Pancreas (tissue), 10 donors: Measurements from ENCODE around the gene ZCCHC9. TPM values are rescaled to one million over a fixed set of nuclear protein-coding genes. Genes with fewer than 3 reads are reported as not detected.

Source experiments
- ATAC-seq, 4 donors: fragments of 200-7000 bp; cut with Tn5 transposase; one replicate each; pipeline versions ENCODE4 v1.8.0 to v1.9.1; 2020; ENCODE audit warnings: mild to moderate bottlenecking in 4 of 4, moderate library complexity in 4 of 4
- DNase-seq, 6 donors: peaks; one replicate each; pipeline ENCODE4 v3.0.0-alpha.2; 2020
- FAIRE-seq: peaks from 2 replicates; lab custom pipeline; 2012; peaks lifted over from hg19 to GRCh38; lab: Jason Lieb, UNC
- H3K27ac ChIP-seq, 4 donors: fragments of 200-600 bp; sonication (generic); 1 replicate in 3 of 4; 2 replicates in 1 of 4; pipeline versions ENCODE4 v1.5.0 to v1.8.0; 2020
- H3K27me3 ChIP-seq, 4 donors: fragments of 200-600 bp; one replicate each; pipeline ENCODE4 v1.8.0; 2021
- H3K36me3 ChIP-seq, 3 donors: fragments of 200-600 bp; sonication (generic) in 1 of 3; one replicate each; pipeline versions ENCODE4 v1.5.0 to v1.8.0; 2020 to 2021
- H3K4me1 ChIP-seq, 3 donors: fragments of 200-600 bp; one replicate each; pipeline ENCODE4 v1.8.0; 2021
- H3K4me3 ChIP-seq, 4 donors: fragments of 200-600 bp; sonication (generic) in 2 of 4; one replicate each; pipeline versions ENCODE4 v1.5.0 to v1.8.0; 2020 to 2021
- H3K9me3 ChIP-seq, 4 donors: fragments of 200-600 bp; one replicate each; pipeline ENCODE4 v1.8.0; 2021
- WGBS, 2 donors: extraction: QIAGEN DNeasy Blood & Tissue Kit; methylation state at CpG; one replicate each; pipeline ENCODE4 v1.1.7; 2013; 5-methylcytosine and 5-hydroxymethylcytosine counted together
- intact Hi-C, 3 donors: fragments of 100-400 bp; cut with DNase I; formaldehyde crosslinking; loops; one replicate each; pipeline versions ENCODE4 v1.11.1 to v1.14.2; 2022
- polyA plus RNA-seq, 2 donors: library from polyadenylated mRNA; stranded (reverse); fragments of 200-250 nt; gene quantifications; one replicate each; pipeline ENCODE4 v1.2.3, GENCODE V29; 2013
- total RNA-seq, 6 donors: library from RNA; stranded (reverse); fragmentation: NEBNext Ultra II Directional in 4 of 6; extraction: Animal tissue kit (Norgen Biotek cat#: 25700) in 4 of 6; gene quantifications; one replicate each; pipeline versions ENCODE4 v1.2.1 to v1.2.4, GENCODE V29; 2021 to 2023
- TF ChIP-seq, protein P1 (sequence below), 4 donors: fragments of 200-600 bp; sonication (generic) in 3 of 4; IDR thresholded peaks; one replicate each; pipeline versions ENCODE4 v1.5.0 to v1.8.0; 2021; ENCODE audit warnings: antibody characterized with exemption in 4 of 4
- donor health status: healthy with polysubstance abuse.
- donor health status: DM: no; HTN: no; CAD: no; lungs with moderate emphysema.
- donor health status: DM: no; HTN: no; CAD: no.
- donor health status: control.
- donor health status: control.
- donor health status: Bipolar disorder and iron deficiency.
- donor health status: DM: yes; HTN: yes; CAD: no.
- donor health status: DM: no; HTN: no; CAD: no.
- donor health status: DM: no; HTN: no; CAD: no.
- donor health status: DM: yes; HTN: yes; CAD: no.

ZCCHC9 gene
- total and polyA plus RNA-seq, 8 donors = 6.1 to 14.7 (median 7.6) TPM

GRCh38 chr5:81313278-81313677 is 11.9 kb downstream of the ZCCHC9 start:
- Histone ChIP-seq H3K9me3 (no peaks in the 10 kb centered on the region), H3K27me3 (no peaks in the 10 kb centered on the region), H3K27ac (no peak overlapping the region), H3K4me3 (no peak overlapping the region), H3K36me3 (peaks cover 0 to 14% (median 0%) of the 10 kb centered on the region in 3 donors), H3K4me1 (no peaks in the 10 kb centered on the region)
- TF ChIP-seq, protein P1, sequence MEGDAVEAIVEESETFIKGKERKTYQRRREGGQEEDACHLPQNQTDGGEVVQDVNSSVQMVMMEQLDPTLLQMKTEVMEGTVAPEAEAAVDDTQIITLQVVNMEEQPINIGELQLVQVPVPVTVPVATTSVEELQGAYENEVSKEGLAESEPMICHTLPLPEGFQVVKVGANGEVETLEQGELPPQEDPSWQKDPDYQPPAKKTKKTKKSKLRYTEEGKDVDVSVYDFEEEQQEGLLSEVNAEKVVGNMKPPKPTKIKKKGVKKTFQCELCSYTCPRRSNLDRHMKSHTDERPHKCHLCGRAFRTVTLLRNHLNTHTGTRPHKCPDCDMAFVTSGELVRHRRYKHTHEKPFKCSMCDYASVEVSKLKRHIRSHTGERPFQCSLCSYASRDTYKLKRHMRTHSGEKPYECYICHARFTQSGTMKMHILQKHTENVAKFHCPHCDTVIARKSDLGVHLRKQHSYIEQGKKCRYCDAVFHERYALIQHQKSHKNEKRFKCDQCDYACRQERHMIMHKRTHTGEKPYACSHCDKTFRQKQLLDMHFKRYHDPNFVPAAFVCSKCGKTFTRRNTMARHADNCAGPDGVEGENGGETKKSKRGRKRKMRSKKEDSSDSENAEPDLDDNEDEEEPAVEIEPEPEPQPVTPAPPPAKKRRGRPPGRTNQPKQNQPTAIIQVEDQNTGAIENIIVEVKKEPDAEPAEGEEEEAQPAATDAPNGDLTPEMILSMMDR (IDR thresholded peaks at IDR 0.05) = no peak
- intact Hi-C loops = no loop called here
- ATAC-seq (no peak), FAIRE-seq (no peak), DNase-seq (no peak)

GRCh38 chr5:81313686-81314085 is 12.3 kb downstream of the ZCCHC9 start:
- WGBS, 2 donors = 98 to 99% methylated on average over 3 of the region's 3 CpGs
- Histone ChIP-seq H3K4me1 (no peaks in the 10 kb centered on the region), H3K9me3 (no peaks in the 10 kb centered on the region), H3K4me3 (no peak overlapping the region), H3K36me3 (peaks cover 0 to 14% (median 0%) of the 10 kb centered on the region in 3 donors), H3K27me3 (no peaks in the 10 kb centered on the region), H3K27ac (no peak overlapping the region)
- ATAC-seq (no peak), FAIRE-seq (no peak), DNase-seq (no peak)
- TF ChIP-seq, protein P1 (IDR thresholded peaks at IDR 0.05) = no peak
- intact Hi-C loops = no loop called here

- intact Hi-C loops = no loop called here
- no peak for ATAC-seq
- peaks cover 0 to 14% (median 0%) of the 10 kb centered on the region in 3 donors for H3K36me3 ChIP-seq
- H3K4me1 ChIP-seq = no peaks in the 10 kb centered on the region
- H3K9me3 ChIP-seq = no peaks in the 10 kb centered on the region
- H3K27me3 ChIP-seq = no peaks in the 10 kb centered on the region
- H3K4me3 ChIP-seq = no peak overlapping the region
- TF ChIP-seq, protein P1 (IDR thresholded peaks at IDR 0.05) = no peak
- 96 to 97% methylated on average over 3 of the region's 3 CpGs for WGBS, 2 donors
- FAIRE-seq = no peak
- no peak overlapping the region for H3K27ac ChIP-seq
- no peak for DNase-seq
Measured at GRCh38 chr5:81314581-81314980, 13.2 kb downstream of the ZCCHC9 start.

GRCh38 chr5:81315336-81315735 is 13.9 kb downstream of the ZCCHC9 start:
- DNase-seq (no peak), ATAC-seq (no peak), FAIRE-seq (no peak)
- Histone ChIP-seq H3K4me3 (no peak overlapping the region), H3K9me3 (no peaks in the 10 kb centered on the region), H3K27me3 (no peaks in the 10 kb centered on the region), H3K27ac (no peak overlapping the region), H3K4me1 (no peaks in the 10 kb centered on the region), H3K36me3 (peaks cover 0 to 14% (median 0%) of the 10 kb centered on the region in 3 donors)
- intact Hi-C loops = no loop called here
- 75 to 80% methylated on average over 1 of the region's 1 CpG for WGBS, 2 donors
- TF ChIP-seq, protein P1 (IDR thresholded peaks at IDR 0.05) = no peak

DNA sequence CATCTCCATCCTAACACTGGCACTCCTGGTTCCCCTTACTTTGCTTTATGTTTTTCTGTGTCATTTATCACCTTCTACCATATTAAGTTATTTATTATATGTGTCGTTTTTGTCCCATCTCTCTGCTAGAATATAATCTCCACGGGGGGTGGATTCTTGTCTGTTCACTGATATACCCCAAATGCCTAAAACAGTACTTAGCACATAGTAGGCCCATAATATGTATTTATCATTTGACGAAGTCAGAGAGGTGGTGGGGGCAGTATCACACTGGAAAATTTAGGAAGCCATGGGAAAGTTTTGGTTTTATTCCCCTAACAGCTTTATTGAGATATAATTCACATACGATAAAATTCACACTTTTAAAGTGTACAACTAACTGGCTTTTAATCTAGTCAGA is 14.4 kb downstream of the ZCCHC9 start:
- no peak for ATAC-seq
- Histone ChIP-seq H3K4me1 (no peaks in the 10 kb centered on the region), H3K4me3 (no peak overlapping the region), H3K9me3 (no peaks in the 10 kb centered on the region), H3K27ac (no peak overlapping the region), H3K36me3 (peaks cover 0 to 14% (median 0%) of the 10 kb centered on the region in 3 donors), H3K27me3 (no peaks in the 10 kb centered on the region)
- no peak for DNase-seq
- TF ChIP-seq, protein P1 (IDR thresholded peaks at IDR 0.05) = no peak
- WGBS, 2 donors = 74 to 78% methylated on average over 4 of the region's 4 CpGs
- FAIRE-seq = no peak
- intact Hi-C loops = no loop called here
